ENCODE data around the gene LRRC75B. TPM values are rescaled to one million over a fixed set of nuclear protein-coding genes. Genes with fewer than 3 reads are reported as not detected.
A peak's percentile ranks its signal among the peaks of the same experiment; 100 is the strongest.
"Not testable (repeated sequence)": the region's sequence is repeated elsewhere in the genome, so short reads cannot be mapped to it uniquely, and the experiment has no call there.

LRRC75B gene
- total RNA-seq, 1 donor from 2014 or later: 37.7 TPM

DNA sequence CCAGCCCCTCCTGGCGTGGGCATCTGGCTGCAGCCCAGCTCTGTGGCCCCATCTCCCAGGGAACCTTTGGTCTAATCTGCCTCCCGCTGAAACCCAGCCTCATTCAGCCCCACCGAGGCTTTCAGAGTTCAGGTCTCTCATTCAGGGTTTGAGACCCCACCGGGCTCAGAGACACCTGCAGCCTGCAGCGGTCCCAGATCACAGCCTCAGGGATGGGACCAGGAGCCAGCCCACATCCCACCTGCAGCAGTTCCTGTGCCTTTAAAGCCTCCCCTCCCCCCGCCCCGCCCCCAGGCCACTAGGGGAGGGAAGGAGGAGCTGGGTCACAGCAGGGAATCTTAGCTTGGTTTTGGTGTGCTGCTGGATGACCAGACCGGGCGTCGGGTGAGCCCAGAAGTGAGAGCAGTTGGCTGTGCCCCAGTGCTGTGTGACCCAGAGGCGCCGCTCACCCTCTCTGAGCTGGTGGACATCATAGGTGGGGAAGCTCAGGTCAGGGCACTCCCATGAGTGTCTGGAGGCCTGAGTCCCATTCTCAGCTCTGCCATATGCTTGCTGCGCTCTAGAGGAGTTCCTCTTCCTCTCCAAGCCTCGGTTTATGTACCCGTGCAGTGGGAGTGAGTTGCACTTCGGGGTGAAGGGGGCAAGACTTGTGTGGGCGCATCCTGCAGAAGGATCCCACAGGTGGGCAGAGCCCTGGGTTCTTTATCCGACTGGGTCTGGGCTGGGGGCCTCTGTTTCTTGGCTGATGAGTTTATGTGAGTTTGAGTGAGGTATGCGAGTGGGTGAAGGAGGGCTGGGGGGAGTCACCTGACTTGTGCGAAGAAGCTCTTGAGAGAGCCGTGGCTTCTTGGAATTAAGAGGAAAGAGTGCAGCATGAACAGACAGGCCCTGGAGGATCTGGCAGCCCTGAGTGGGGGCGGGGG is 10.2 kb upstream of the LRRC75B start, which contains the start of gene GGT1:
Gene GGT1, plus strand, starts transcription at position 347 of the 923 bp plus-strand sequence. CDS start 7,889 bp downstream, outside the sequence.
- DNase-seq (ENCODE audit: low spot score): peak; percentile 73
- peak; percentile 48 for ATAC-seq

DNA sequence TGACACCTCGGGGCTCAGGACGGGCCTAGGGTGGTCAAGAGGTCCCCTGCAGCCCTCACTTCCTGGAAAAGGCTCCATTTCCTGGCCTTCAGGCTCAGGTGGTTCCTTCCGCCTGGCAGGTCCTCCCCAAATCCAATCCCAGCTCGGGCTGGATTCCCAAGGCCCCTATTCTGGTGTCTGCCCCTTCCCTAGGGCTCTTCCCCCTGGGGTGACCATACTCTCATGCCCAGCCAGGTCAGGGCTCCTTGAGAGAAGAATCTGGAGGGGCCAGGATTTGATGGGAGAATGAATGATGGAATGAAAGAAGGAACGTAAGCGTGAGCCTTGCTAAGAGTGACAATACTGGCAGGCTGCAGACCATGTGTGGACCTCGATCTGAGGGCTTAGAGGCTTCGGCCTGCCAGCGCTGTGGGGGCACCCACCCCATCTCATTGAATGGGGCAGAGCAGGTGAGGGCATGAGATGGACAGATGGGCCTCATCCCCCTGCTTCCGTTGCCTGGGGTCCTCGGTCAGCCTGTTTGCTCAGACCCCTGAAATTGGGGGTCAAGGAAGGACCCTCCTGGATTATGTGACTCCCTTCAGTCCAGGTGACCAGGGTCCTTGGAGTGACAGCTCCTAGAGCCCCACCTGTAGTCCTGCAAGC is 9.4 kb upstream of the LRRC75B start:
- DNase-seq (ENCODE audit: low spot score): not testable (repeated sequence)
- ATAC-seq: peak; percentile 45

DNA sequence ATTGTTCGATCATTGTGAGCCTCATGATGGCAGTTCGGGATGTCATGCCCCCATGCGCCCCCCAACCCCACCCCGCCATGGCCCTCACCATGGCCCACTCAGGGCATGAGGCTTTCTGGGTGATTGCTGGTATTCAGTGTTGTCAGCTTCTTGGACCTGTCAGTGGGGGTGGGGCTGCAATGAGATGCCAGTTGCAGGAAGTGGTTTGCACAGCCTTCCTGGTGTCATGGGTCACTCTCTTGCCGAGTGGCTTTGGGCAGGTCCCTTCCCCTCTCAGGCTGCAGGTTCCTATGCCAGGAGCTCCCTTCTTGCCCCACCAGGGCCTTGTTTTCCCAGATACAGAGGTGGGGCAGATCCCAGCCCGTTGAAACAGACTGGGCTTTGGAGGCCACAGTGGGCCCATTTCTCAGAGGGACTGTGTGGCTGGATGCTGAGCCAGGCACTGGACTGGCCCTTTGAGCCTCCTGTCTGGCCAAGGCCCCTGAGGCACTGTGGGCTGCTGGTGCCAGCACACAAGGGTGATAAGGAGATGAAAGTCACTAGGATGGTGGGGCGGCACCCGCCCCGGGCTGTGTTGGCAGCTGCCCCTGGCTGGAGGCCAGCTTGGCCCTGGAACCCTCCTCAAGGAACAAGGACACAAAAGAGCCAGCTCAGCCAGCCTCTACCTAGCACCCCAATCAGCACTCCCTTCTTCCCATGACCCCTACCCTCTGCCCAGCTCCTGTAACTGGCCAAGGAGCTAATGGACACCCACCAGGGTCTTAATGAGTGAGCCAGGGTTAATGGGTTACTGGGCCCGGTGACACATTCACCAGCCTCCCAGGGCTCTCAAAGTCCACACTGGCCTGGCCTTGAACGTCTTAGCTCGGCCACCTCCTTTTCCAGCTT is 8.6 kb upstream of the LRRC75B start:
- peak; percentile 78 for ATAC-seq
- DNase-seq (ENCODE audit: low spot score): peak; percentile 93

DNA sequence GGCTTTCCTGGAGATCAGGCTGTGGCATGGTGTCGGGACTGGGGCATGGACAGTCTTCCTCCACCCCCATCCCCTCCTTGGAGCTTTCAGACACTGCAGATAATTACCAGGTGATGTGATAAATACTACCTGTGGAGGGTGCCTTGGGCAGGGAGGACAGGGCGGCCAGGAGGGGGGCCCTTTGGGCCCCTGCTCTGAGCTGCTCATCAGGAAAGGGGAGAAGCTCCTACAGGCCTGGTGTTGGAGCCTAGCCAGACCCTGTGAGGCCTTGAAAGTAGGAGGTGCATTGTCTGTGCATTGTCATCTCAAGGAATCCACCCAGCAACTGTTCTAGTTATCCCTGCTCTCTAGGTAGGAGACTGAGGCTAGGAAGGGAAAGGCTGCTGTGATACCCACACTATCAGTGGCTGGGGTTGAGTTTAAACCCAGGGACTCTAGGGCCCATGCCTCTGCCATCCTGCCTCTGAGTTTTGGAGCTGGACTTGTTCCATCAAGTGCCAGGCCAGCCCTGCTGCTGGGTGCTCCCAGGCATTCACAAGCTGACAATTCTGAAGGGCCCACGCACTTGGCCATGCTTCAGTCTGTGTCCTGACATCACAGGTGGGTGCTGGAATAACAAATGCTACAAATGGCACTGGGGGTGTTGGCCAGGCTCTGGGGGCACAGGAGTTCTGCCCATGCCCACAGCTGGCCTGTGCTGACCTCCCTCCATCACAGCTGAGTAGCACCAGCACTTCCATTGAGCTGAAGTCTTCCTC is 7.3 kb upstream of the LRRC75B start:
- not testable (repeated sequence) for DNase-seq (ENCODE audit: low spot score); ATAC-seq

DNA sequence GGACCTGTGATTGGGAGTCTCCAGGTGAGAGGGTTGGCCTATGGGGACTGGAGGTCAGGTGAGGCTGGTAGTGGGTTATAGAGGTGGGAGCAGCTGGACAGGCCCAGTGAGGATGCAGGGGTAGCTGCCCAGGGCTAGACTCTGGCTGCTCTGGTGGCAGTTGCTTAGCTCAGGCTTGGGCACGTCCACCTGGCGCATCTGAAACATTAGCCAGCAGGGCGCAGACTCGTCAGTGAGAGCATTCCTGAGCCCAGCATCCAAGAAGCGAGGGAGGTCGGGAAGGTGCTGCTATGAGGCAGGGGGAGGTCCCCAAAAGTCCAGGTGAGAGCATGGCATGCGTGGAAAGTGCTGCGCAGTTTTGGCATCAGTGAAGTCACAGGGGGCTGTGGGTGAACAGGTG is 6.6 kb upstream of the LRRC75B start:
- DNase-seq (ENCODE audit: low spot score) (no peak), ATAC-seq (no peak)

DNA sequence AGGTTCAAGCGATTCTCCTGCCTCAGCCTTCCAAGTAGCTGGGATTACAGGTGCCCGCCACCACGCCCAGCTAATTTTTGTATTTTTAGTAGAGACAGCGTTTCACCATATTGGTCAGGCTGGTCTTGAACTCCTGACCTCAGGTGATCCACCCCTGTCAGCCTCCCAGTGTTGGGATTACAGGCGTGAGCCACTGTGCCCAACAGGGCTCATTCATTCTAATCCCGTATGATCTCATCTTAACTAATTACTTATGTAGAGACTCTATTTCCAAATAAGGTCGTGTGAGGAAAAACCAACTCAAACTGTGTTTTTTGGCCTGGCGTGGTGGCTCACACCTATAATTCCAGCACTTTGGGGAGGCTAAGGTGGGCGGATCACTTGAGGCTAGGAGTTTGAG is 4.2 kb upstream of the LRRC75B start:
- not testable (repeated sequence) for DNase-seq (ENCODE audit: low spot score); ATAC-seq

DNA sequence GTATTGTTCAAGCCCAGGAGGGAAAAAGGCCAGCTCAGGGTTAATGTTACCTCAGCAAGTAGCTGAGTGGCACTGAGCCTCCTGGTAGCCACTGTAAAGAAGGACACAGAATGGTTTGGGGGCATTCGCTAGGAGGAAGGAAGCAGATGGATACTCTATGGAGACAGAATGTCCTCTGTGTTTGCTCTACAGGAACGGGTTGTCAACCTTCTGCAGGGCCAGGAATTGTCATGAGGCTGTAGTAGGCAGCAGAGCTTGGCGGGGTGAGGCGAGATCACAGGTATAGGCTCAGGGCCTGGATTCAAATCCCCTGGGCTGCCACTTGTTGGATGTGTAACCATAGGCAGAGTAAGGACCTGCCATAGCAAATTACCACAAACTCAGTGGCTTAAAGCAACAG is 3.0 kb upstream of the LRRC75B start:
- ATAC-seq (no peak), DNase-seq (ENCODE audit: low spot score) (no peak)

DNA sequence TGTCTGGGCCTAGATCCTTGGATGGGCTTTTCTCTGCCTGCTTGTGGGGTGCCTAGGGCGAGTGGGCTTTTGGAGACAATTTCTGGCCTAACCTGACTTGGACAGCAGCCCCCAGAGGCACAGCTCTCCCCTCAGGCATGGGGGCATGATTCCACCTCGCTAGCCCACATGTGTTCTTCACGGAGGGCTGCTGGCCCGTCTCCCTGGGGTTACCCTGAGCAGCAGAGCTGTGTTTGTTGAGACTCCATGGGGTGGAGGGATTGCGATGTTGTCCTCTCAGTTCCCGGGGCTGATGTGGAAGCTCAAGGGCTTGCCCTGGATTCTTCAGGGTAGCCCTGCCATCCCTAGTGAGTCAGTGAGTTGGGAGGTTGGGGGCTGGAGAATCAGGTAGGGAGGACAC is 2.4 kb upstream of the LRRC75B start:
- DNase-seq (ENCODE audit: low spot score) (no peak), ATAC-seq (no peak)

DNA sequence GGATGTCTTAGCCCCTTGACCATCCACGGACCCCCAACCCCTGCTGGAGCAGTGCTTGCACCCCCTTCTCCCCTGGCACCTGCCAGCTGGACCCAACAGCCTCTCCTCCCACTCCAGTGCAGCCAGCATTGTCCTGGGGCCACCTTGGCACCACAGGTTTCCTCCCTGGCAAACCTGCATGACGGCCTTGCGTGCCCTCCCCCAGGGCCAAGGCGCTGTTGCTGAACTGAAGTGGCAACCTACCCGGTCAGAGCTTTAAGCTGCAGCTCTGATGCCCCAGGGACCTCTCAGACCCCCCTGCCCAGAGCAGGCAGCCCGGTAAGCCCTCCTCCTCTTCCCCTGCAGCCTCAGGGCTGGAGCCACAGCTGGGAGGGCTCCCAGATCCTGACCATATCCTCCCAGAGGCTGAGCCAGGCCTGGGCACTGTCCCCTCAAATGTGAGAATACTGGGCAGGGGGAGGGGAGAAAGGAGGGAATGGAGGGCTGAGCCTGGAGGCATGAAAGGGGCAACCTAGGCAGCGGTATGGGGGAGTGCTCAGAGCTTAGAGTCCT is 1.8 kb upstream of the LRRC75B start:
- DNase-seq (ENCODE audit: low spot score) (no peak), ATAC-seq (peak; percentile 12)

DNA sequence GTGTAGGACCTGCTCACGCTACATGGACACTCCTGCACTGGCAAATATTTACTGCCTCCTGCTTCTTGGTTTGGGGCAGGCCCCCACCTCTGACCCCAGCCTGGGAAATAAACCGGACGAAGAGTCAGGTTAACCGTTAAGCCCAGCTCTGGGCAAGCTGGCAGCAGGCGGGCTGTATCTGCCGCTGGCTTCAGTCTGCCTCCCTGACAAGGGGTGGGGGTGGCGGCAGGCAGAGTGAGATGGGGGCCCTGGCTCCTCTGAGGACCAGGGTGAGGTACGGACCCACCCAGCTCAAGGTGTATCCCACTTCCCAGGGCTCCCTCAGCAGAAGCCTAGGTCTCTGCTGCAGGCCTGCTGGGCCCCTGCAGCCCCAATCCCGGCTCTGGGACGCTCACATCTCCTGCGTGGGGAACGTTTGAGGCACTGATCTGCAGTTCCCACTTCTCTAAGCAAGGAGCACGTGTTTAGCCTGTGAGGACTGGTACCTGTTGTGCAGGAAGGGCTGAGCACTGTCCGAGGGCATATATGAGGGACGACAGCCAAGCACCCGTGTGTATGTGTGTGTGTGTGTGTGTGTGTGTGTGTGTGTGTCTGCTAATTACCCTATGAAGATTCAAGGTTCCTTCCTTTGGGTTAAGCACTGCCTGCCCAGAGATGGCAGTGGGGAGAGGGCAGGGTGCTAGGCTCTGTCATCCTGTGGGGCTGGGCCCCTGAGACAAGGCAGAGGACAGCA is 1.1 kb upstream of the LRRC75B start:
- peak; percentile 72 for ATAC-seq
- DNase-seq (ENCODE audit: low spot score): peak; percentile 91

DNA sequence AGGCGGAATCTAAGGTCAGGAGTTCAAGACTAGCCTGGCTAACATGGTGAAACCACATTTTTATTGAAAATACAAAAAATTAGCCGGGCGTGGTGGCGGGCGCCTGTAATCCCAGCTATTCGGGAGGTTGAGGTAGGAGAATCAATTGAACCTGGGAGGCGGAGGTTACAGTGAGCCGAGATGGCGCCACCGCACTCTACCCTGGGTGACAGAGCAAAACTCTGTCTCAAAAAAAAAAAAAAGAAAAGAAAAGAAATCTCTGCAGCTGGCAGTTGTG is 624 bp upstream of the LRRC75B start:
- ATAC-seq; DNase-seq (ENCODE audit: low spot score): not testable (repeated sequence)

DNA sequence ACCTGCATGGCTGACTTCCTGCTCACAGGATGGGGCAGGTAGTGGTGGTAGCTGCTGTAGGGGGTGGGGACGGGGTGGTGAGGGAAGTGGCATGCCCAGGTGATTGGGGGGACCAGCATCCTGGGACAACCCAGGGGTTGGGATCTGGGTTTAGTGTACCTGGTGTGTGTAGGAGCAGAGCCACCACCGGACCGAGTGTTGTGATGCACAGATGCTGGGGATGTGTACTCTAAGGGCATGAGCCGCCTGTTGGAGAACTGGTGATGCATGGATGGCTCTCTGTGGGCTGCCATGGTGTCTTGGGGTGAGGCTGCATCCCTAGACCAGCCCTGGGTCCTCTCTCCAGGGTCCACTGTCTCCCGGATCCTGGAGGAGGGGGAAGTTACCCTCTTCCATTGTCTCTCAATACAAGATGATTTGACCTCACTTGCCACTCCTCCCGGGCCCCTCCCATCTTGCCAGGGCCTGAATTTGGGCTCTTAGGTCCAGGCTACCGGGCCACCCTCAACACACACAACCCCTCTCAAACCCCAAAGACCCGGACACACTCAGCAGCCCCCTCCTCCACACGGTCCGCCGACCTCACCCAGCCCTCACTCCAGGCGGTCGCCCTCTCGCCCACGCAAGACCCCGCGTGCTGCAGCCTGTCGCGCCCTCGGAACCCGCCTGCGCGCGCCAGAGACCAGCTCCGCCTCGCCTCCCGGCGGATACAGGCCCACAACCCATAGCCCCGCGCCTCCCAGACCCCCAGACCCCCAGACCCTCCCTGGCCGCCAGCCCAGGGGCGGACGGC is 619 bp downstream of the LRRC75B start:
- ATAC-seq (no peak), DNase-seq (ENCODE audit: low spot score) (no peak)

DNA sequence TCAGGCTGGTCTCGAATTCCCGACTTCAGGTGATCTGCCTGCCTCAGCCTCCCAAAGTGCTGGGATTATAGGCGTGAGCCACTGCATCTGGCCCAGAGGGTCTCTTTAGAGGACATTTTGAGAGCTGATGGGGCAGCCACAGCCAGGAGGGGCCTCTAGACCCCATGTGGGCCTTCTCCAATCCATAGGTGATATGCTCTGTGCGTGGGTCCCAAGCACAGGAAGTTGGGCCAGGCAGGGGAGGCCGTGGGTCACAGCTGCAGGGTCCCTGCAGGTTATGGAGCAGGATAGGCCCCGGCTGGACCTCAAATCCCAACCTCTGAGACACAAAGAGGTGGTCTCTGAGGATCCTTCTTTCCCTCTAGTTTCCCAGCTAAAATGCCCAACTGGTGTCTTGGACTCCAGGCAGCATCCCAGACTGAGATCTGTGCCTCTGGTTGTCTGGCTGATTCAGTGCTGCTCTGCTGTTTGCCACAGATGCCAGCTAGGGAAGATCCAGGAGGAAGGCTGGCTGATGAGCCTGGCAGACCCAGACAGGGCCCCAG is 1.5 kb downstream of the LRRC75B start:
- DNase-seq (ENCODE audit: low spot score) (no peak), ATAC-seq (no peak)

DNA sequence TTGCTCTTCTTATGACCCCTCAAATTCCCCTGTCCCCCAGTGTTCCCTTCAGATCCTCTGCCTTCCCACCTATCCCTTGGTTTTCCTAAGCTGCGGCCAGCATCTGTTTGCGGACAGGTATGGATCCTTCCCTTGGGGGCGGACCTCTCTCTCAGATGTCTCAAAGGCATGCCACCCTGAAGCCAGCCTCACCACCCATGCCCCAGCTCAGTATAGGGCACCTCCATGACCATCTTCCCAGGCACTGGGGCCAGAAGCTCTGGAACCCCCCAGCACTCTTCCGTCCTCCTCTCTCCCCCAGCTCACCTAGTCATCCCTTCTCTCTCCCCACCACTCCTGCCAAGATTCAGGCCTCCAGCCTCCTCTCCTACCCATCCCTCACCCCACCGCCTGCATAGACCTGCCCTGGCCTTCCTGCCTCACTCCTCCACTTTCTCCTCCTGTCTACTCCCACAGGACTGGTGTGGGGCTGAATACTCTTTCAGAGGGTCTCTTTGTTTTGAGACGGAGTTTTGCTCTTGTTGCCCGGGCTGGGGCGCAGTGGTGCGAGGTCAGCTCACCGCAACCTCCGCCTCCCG is 2.2 kb downstream of the LRRC75B start:
- DNase-seq (ENCODE audit: low spot score) (no peak), ATAC-seq (no peak)

DNA sequence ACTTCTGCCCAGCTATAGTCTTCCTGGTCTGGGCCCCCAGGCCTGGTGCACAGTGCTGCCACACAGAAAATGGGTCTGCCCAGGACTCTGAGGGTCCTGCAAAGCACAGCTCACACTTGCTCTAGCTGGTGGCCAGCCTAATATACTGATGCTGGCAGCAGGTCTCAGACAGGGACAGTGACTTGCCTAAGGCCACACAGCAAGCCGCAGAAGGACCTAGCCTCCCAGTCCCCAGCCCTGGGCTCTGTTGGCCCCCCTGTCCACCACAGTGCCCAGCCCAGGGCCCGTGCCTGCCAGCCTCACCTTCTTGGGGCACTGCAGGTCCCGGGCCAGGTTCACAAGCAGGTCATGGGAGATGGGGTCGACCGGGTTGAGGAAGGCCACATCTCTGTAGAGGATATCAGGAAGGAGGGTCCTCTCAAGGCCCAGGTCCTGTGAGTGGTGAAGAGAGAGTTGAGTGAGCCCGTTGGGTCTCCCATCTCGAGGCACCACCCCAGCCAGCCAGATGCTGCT is 3.3 kb downstream of the LRRC75B start:
- DNase-seq (ENCODE audit: low spot score): no peak
- no peak for ATAC-seq

DNA sequence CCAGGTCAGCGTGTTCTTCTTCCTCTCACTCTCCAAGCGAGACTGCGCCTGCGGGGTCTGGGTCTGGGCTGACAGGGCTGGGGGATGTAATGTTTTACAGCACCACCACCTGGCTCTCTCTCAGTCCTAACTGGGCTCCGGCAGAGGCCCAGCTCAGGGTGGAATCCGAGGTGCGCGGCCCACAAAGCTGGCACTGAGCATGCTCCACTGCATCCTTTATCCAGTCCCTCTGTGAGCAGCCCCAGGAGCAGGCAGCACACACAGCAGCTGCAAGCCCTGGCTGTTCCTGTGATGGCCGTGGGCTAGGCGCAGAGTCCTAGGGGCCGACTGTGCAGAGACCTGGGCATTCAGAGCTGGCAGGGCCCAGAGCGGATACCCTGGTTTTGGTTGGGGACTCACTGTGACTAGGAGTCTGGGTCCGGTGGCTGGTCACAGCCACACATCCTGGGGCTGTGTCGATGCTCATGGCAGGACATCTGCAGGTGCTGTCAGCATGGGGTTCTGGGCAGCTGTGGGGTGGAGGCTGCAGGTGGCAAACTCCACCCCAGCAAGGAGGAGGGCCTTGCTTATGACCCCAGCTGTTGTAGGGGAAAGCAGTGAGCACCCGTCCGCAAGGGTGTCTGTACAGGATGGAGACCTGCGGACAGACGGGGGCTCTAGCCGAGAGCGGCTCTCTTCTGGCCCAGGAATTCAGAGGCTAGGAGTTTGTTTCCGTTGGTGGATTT is 4.0 kb downstream of the LRRC75B start:
- DNase-seq (ENCODE audit: low spot score) (no peak), ATAC-seq (no peak)

DNA sequence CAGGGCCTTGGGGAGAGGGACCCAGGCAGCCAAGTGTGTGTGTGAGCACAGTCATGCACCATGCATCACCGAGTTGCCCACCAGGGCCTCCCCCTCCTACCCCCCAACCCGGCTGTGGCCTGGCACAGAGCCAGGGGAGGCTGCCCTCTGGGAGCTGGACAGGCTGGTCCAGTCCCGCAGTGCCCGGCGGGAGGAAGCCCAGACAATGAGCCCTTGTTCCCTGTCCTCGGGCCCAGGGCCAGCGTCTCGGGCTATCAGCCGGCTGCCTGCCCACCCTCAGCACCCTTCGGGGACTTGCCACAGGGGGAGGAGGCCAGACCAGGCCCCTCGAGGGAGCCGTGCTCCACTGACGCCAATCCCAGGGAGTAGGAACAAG is 4.5 kb downstream of the LRRC75B start:
- ATAC-seq (no peak), DNase-seq (ENCODE audit: low spot score) (no peak)

Data from left lobe of liver (tissue), 2 donors.